Osteoblast (primary cell): Measurements from ENCODE around the gene S1PR5. TPM values are rescaled to one million over a fixed set of nuclear protein-coding genes. Genes with fewer than 3 reads are reported as not detected.
A peak's percentile ranks its signal among the peaks of the same experiment; 100 is the strongest.

ENCODE experiments used
- DNase-seq: peaks from one replicate; pipeline ENCODE4 v3.0.0; 2011; ENCODE audit warnings: low spot score, mixed read lengths; ENCODE audit not compliant: insufficient read length; ENCODE audit errors: missing footprints
- H2AFZ ChIP-seq: 2 replicates; pipeline ENCODE4 v1.6.0; 2011; ENCODE audit warnings: mild to moderate bottlenecking, low read length
- H3K27ac ChIP-seq: 2 replicates; pipeline ENCODE4 v1.5.1; 2011; ENCODE audit warnings: mild to moderate bottlenecking, low read depth, low read length, moderate library complexity
- H3K27me3 ChIP-seq: 2 replicates; pipeline ENCODE4 v1.6.0; 2012; ENCODE audit warnings: mild to moderate bottlenecking, control low read depth, inconsistent platforms, low read length, moderate library complexity; ENCODE audit not compliant: insufficient read depth
- H3K36me3 ChIP-seq: 2 replicates; pipeline ENCODE4 v1.5.1; 2011; ENCODE audit warnings: mild to moderate bottlenecking, low read length, control low read depth, moderate library complexity; ENCODE audit not compliant: insufficient read depth
- H3K4me1 ChIP-seq: 2 replicates; pipeline ENCODE4 v1.5.1; 2011; ENCODE audit warnings: mild to moderate bottlenecking, low read length, control low read depth, moderate library complexity; ENCODE audit not compliant: insufficient read depth
- H3K4me2 ChIP-seq: 2 replicates; pipeline ENCODE4 v1.6.0; 2011; ENCODE audit warnings: mild to moderate bottlenecking, low read length; ENCODE audit not compliant: insufficient read depth
- H3K4me3 ChIP-seq: fragments of 200-600 bp; sonication (generic); 3 replicates; pipeline ENCODE4 v1.5.1; 2012; ENCODE audit warnings: mild to moderate bottlenecking, low read length, inconsistent platforms; ENCODE audit not compliant: insufficient read depth
- H3K79me2 ChIP-seq: 2 replicates; pipeline ENCODE4 v1.6.0; 2012; ENCODE audit warnings: mild to moderate bottlenecking, low read length, control low read depth, inconsistent platforms; ENCODE audit not compliant: insufficient read depth
- H3K9me3 ChIP-seq: 2 replicates; pipeline ENCODE4 v1.5.1; 2011; ENCODE audit warnings: low read depth, low read length, control low read depth
- H4K20me1 ChIP-seq: 2 replicates; pipeline ENCODE4 v1.6.0; 2012; ENCODE audit warnings: mild to moderate bottlenecking, low read length, control low read depth; ENCODE audit not compliant: insufficient read depth
- total RNA-seq: library from RNA; depleted of rRNA; stranded (reverse); fragments of >200 nt; gene quantifications from 2 replicates; pipeline ENCODE4 v1.2.3, GENCODE V29; 2012
- TF ChIP-seq, protein P1 (sequence below): IDR thresholded peaks from 2 replicates; pipeline ENCODE4 v1.5.1; 2011; ENCODE audit warnings: mild to moderate bottlenecking, low read depth, low read length, moderate library complexity; ENCODE audit errors: extremely low read depth

S1PR5 gene
- total RNA-seq, 1 donor = 0.36 TPM

DNA sequence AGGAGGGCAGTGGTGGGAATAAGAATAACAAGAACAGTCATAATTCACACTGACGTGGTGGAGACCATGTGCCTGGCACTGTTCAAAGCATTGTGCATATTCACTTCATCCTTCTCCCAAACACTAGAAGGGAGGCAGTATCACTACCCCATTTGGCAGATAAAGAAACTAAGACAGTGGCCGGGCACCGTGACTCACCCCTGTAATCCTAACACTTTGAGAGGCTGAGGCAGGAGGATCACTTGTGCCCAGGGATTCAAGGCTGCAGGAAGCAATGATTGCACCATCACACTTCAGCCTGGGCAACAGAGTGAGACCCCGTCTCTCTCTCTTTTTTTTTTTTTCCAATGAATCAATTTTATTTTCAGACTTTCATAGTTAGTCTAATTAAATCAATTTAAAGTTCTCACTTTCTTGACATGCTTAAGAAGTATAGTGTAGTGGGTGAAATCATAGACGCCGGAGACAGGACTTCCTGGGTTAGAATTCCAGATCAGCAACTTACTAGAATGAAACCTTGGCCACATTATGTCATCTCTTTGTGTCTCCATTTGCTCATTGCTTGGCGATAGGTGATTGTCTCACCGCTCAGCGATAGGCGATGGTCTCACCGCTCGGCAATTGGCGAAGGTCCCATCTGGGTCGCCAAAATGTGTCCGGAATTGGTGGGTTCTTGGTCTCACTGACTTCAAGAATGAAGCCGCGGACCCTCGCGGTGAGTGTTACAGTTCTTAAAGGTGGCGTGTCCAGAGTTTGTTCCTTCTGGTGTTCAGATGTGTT lies 21.1 kb upstream of the S1PR5 start:
- Histone ChIP-seq H3K27me3 (peaks cover 12% of the 10 kb centered on the region), H3K4me3 (no peak overlapping the region), H2AFZ (no peak overlapping the region), H3K9me3 (no peaks in the 10 kb centered on the region), H3K27ac (no peak overlapping the region), H3K36me3 (no peaks in the 10 kb centered on the region), H3K4me2 (no peak overlapping the region), H3K4me1 (peaks cover 4% of the 10 kb centered on the region), H3K79me2 (no peaks in the 10 kb centered on the region), H4K20me1 (no peaks in the 10 kb centered on the region)
- DNase-seq = peak; percentile 45
- TF ChIP-seq, protein P1, sequence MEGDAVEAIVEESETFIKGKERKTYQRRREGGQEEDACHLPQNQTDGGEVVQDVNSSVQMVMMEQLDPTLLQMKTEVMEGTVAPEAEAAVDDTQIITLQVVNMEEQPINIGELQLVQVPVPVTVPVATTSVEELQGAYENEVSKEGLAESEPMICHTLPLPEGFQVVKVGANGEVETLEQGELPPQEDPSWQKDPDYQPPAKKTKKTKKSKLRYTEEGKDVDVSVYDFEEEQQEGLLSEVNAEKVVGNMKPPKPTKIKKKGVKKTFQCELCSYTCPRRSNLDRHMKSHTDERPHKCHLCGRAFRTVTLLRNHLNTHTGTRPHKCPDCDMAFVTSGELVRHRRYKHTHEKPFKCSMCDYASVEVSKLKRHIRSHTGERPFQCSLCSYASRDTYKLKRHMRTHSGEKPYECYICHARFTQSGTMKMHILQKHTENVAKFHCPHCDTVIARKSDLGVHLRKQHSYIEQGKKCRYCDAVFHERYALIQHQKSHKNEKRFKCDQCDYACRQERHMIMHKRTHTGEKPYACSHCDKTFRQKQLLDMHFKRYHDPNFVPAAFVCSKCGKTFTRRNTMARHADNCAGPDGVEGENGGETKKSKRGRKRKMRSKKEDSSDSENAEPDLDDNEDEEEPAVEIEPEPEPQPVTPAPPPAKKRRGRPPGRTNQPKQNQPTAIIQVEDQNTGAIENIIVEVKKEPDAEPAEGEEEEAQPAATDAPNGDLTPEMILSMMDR = no peak

DNA sequence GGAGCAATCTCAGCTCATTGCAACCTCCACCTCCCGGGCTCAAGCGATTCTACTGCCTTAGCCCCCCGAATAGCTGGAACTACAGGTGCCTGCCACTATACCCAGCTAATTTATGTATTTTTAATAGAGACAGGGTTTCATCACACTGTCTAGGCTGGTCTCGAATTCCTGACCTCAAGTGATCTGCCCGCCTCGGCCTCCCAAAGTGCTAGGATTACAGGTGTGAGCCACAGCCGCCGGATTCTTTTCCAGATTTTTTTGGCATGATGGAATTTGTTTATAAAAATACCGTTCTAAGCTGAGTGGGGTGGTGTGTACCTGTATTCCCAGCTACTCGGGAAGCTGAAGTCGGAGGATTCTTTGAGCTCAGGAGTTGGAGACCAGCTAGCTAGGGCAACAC lies 20.4 kb upstream of the S1PR5 start:
- no peak overlapping the region for H2AFZ ChIP-seq
- no peaks in the 10 kb centered on the region for H3K79me2 ChIP-seq
- H3K27me3 ChIP-seq = peaks cover 12% of the 10 kb centered on the region
- no peaks in the 10 kb centered on the region for H3K9me3 ChIP-seq
- H3K4me3 ChIP-seq = no peak overlapping the region
- H3K4me1 ChIP-seq = peaks cover 4% of the 10 kb centered on the region
- no peak for DNase-seq
- no peak overlapping the region for H3K27ac ChIP-seq
- no peaks in the 10 kb centered on the region for H4K20me1 ChIP-seq
- TF ChIP-seq, protein P1 = no peak
- H3K36me3 ChIP-seq = no peaks in the 10 kb centered on the region
- no peak overlapping the region for H3K4me2 ChIP-seq

DNA sequence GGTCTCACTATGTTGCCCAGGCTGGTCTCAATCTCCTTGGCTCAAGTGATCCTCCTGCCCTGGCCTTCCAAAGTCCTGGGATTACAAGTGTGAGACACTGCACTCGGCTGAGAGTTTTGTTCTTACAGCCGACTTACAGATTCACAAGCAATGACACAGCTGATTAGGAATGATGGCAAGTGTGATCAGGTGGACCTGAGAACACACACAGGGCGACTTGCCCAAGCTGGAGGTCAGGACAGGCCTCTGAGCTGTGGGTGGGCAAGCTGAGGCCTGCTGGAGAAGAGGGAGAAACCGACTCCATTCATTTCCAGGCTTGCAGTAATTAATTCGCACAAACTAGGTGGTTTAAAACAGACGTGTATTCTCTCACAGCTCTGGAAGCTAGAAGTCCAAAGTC lies 18.4 kb upstream of the S1PR5 start:
- Histone ChIP-seq H3K27me3 (peaks cover 12% of the 10 kb centered on the region), H2AFZ (no peak overlapping the region), H4K20me1 (no peaks in the 10 kb centered on the region), H3K79me2 (no peaks in the 10 kb centered on the region), H3K4me1 (peaks cover 4% of the 10 kb centered on the region), H3K27ac (no peak overlapping the region), H3K36me3 (no peaks in the 10 kb centered on the region), H3K9me3 (no peaks in the 10 kb centered on the region), H3K4me3 (no peak overlapping the region), H3K4me2 (no peak overlapping the region)
- no peak for DNase-seq
- TF ChIP-seq, protein P1 = no peak

DNA sequence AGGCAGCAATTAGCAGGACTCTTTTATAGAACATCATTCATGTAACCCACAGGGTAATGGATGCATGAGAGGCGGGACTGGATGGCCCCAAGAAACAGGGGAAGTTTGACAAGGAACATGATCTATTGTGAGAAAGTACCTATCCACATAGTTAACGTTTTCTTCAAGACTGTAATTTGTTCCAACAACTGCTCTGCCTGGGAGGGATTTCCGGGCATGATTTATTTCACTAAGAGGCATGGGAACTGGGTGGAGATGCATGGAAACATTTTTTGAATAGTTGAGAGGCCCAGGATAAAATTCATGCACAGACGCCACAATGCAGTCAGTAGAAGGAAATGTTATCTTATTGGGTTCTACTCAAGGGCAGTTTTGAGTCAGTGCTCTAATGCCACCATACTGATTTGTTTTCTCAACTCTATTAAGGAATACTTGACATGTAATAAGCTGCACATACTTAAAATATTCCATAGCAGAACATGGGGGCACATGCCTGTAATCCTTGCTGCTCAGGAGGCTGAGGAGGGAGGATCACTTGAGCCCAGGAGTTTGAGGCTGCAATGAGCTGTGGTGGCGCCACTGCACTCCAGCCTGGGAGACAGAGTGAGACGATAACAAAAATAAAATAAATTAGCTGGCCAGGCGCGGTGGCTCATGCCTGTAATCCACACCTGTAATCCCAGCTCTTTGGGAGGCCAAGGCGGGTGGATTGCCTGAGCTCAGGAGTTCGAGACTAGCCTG lies 16.6 kb upstream of the S1PR5 start:
- H3K4me2 ChIP-seq = no peak overlapping the region

More for the DNA sequence above, 16.6 kb upstream of the S1PR5 start:
- no peaks in the 10 kb centered on the region for H3K36me3 ChIP-seq
- H3K27ac ChIP-seq = peak overlapping the region; percentile 35
- no peaks in the 10 kb centered on the region for H3K9me3 ChIP-seq
- H3K4me3 ChIP-seq = no peak overlapping the region
- no peaks in the 10 kb centered on the region for H3K79me2 ChIP-seq
- H4K20me1 ChIP-seq = no peaks in the 10 kb centered on the region
- H2AFZ ChIP-seq = no peak overlapping the region
- peaks cover 12% of the 10 kb centered on the region for H3K27me3 ChIP-seq
- DNase-seq = peak; percentile 82
- peaks cover 4% of the 10 kb centered on the region for H3K4me1 ChIP-seq
- TF ChIP-seq, protein P1 = no peak
